H1 (cell line): ENCODE data around the gene SLC25A34. TPM values are rescaled to one million over a fixed set of nuclear protein-coding genes. Genes with fewer than 3 reads are reported as not detected.

Experiments
- CTCF ChIA-PET: fragments of 300-600 bp; sonication (Branson Sonifier 250); formaldehyde crosslinking; loops from one replicate; lab custom pipeline; 2021; ENCODE audit not compliant: partially characterized antibody; lab: Charles Lee
- POLR2A ChIA-PET: fragments of 300-600 bp; sonication (Branson Sonifier 250); formaldehyde crosslinking; loops from one replicate; lab custom pipeline; 2021; ENCODE audit warnings: inconsistent platforms; ENCODE audit not compliant: partially characterized antibody; lab: Charles Lee
- DNase-seq, 2 experiments: peaks; one replicate each; pipeline versions ENCODE4 v3.0.0 to v3.0.0-alpha.2; 2010 to 2022; ENCODE audit warnings: low spot score in 2 of 2, low read depth in 1 of 2, mixed read lengths in 1 of 2
- FAIRE-seq: peaks from 2 replicates; lab custom pipeline; 2011; peaks lifted over from hg19 to GRCh38; lab: Jason Lieb, UNC
- H2AFZ ChIP-seq: 2 replicates; pipeline ENCODE4 v1.8.1; 2012; ENCODE audit warnings: low read length, inconsistent platforms
- H2AK5ac ChIP-seq: 2 replicates; pipeline ENCODE4 v1.6.1; 2013; ENCODE audit warnings: low read depth, low read length
- H2BK120ac ChIP-seq: replicated peaks from 2 replicates; pipeline ENCODE3; 2013; ENCODE audit warnings: low read depth, low read length, inconsistent platforms
- H2BK12ac ChIP-seq: 2 replicates; pipeline ENCODE4 v1.6.1; 2013; ENCODE audit warnings: low read depth, low read length
- H2BK15ac ChIP-seq: 2 replicates; pipeline ENCODE4 v1.6.1; 2013; ENCODE audit warnings: low read length
- H2BK20ac ChIP-seq: 2 replicates; pipeline ENCODE4 v1.6.1; 2013; ENCODE audit warnings: low read length
- H2BK5ac ChIP-seq: 2 replicates; pipeline ENCODE4 v1.6.1; 2013; ENCODE audit warnings: low read depth, low read length
- H3K14ac ChIP-seq: 2 replicates; pipeline ENCODE4 v1.6.1; 2013; ENCODE audit warnings: inconsistent platforms; ENCODE audit not compliant: insufficient read length
- H3K18ac ChIP-seq: 2 replicates; pipeline ENCODE4 v1.6.1; 2013; ENCODE audit warnings: low read length; ENCODE audit errors: extremely low read depth
- H3K23ac ChIP-seq: 2 replicates; pipeline ENCODE4 v1.6.1; 2013; ENCODE audit warnings: inconsistent platforms; ENCODE audit not compliant: insufficient read length
- H3K23me2 ChIP-seq: 2 replicates; pipeline ENCODE4 v1.6.1; 2013; ENCODE audit warnings: low read depth, low read length
- H3K27ac ChIP-seq: 2 replicates; pipeline ENCODE4 v1.6.1; 2011; ENCODE audit warnings: low read depth, low read length, inconsistent platforms
- H3K27me3 ChIP-seq, 4 experiments: replicated peaks in 1 of 4; 1 replicate in 1 of 4; 2 replicates in 3 of 4; pipeline versions ENCODE4 v1.6.1 to v1.8.1; 2011 to 2013; ENCODE audit warnings: low read length in 3 of 4, mild to moderate bottlenecking in 3 of 4, inconsistent platforms in 2 of 4, mixed read lengths in 2 of 4, moderate library complexity in 1 of 4; ENCODE audit not compliant: control insufficient read depth in 3 of 4, insufficient read depth in 3 of 4; ENCODE audit errors: extremely low read depth in 1 of 4
- H3K36me3 ChIP-seq, 4 experiments: 2 replicates each; pipeline versions ENCODE4 v1.6.1 to v1.8.1; 2011 to 2013; ENCODE audit warnings: mild to moderate bottlenecking in 4 of 4, low read length in 3 of 4, moderate library complexity in 2 of 4, control low read depth in 1 of 4, inconsistent platforms in 1 of 4; ENCODE audit not compliant: insufficient read depth in 4 of 4, control insufficient read depth in 2 of 4
- H3K4ac ChIP-seq: replicated peaks from 2 replicates; pipeline ENCODE3; 2013; ENCODE audit warnings: low read length, low read depth, mixed read lengths, inconsistent platforms; ENCODE audit not compliant: insufficient read length
- H3K4me1 ChIP-seq, 4 experiments: replicated peaks in 1 of 4; 1 replicate in 1 of 4; 2 replicates in 3 of 4; pipeline versions ENCODE4 v1.6.1 to v1.8.1; 2011 to 2013; ENCODE audit warnings: low read length in 3 of 4, inconsistent platforms in 2 of 4, mixed read lengths in 1 of 4; ENCODE audit not compliant: insufficient read depth in 4 of 4, control insufficient read depth in 3 of 4
- H3K4me2 ChIP-seq, 2 experiments: 2 replicates each; pipeline versions ENCODE4 v1.6.1 to v1.8.1; 2011 to 2013; ENCODE audit warnings: low read depth in 2 of 2, low read length in 2 of 2, control low read depth in 1 of 2, inconsistent platforms in 1 of 2, mild to moderate bottlenecking in 1 of 2; ENCODE audit not compliant: insufficient read depth in 1 of 2
- H3K4me3 ChIP-seq, 4 experiments: fragments of 200-600, 300-600 bp in 1 of 4; sonication (generic), shearing (Covaris generic), sonication (Bioruptor Twin) in 1 of 4; 2 replicates each; pipeline versions ENCODE4 v1.5.1 to v1.8.1; 2011 to 2016; ENCODE audit warnings: low read length in 4 of 4, low read depth in 3 of 4, control low read depth in 2 of 4, inconsistent platforms in 2 of 4, mild to moderate bottlenecking in 2 of 4, mixed read lengths in 1 of 4, moderate library complexity in 1 of 4; ENCODE audit not compliant: insufficient read depth in 2 of 4; ENCODE audit errors: extremely low read depth in 1 of 4
- H3K56ac ChIP-seq: replicated peaks from 2 replicates; pipeline ENCODE3; 2013; ENCODE audit warnings: low read depth, mild to moderate bottlenecking, mixed read lengths, low read length, inconsistent platforms; ENCODE audit not compliant: insufficient read length
- H3K79me1 ChIP-seq: 2 replicates; pipeline ENCODE4 v1.6.1; 2013; ENCODE audit warnings: low read depth, low read length, control low read depth
- H3K79me2 ChIP-seq, 2 experiments: 2 replicates each; pipeline versions ENCODE4 v1.6.1 to v1.8.1; 2012 to 2013; ENCODE audit warnings: low read length in 2 of 2, mild to moderate bottlenecking in 2 of 2, inconsistent platforms in 1 of 2; ENCODE audit not compliant: insufficient read depth in 2 of 2, control insufficient read depth in 1 of 2
- H3K9ac ChIP-seq, 4 experiments: replicated peaks in 1 of 4; 1 replicate in 1 of 4; 2 replicates in 3 of 4; pipeline versions ENCODE4 v1.6.1 to v1.8.1; 2011 to 2013; ENCODE audit warnings: low read depth in 3 of 4, low read length in 3 of 4, control low read depth in 2 of 4, mild to moderate bottlenecking in 2 of 4, moderate library complexity in 2 of 4, inconsistent platforms in 1 of 4; ENCODE audit errors: extremely low read depth in 1 of 4
- H3K9me3 ChIP-seq, 2 experiments: 2 replicates each; pipeline versions ENCODE4 v1.6.1 to v1.8.1; 2012 to 2013; ENCODE audit warnings: mild to moderate bottlenecking in 2 of 2, moderate library complexity in 2 of 2, control low read depth in 1 of 2, inconsistent platforms in 1 of 2, low read depth in 1 of 2, low read length in 1 of 2, mixed read lengths in 1 of 2; ENCODE audit not compliant: insufficient read depth in 2 of 2
- H4K20me1 ChIP-seq, 2 experiments: replicated peaks in 1 of 2; 2 replicates each; pipeline versions ENCODE3 to v1.8.1; 2011 to 2013; ENCODE audit warnings: inconsistent platforms in 2 of 2, low read length in 2 of 2, mild to moderate bottlenecking in 1 of 2; ENCODE audit not compliant: insufficient read depth in 2 of 2, control insufficient read depth in 1 of 2
- H4K5ac ChIP-seq: 2 replicates; pipeline ENCODE4 v1.6.1; 2013; ENCODE audit warnings: low read length, low read depth, mixed read lengths, inconsistent platforms; ENCODE audit not compliant: insufficient read length
- H4K8ac ChIP-seq: 2 replicates; pipeline ENCODE4 v1.8.0; 2013; ENCODE audit warnings: mild to moderate bottlenecking, moderate library complexity, low read length, inconsistent platforms; ENCODE audit not compliant: insufficient read depth; ENCODE audit errors: extremely low read depth
- H4K91ac ChIP-seq: replicated peaks from 2 replicates; pipeline ENCODE3; 2013; ENCODE audit warnings: low read length, mixed read lengths, inconsistent platforms; ENCODE audit not compliant: insufficient read length
- ASH2L ChIP-seq: fragments of 200-600, 300-600 bp; sonication (generic); IDR thresholded peaks from one replicate; pipeline ENCODE4 v1.7.1; 2017; ENCODE audit warnings: low read length
- ATF3 ChIP-seq: IDR thresholded peaks from 2 replicates; pipeline ENCODE4 v1.6.1; 2011; ENCODE audit warnings: low read depth, mild to moderate bottlenecking, low read length; ENCODE audit not compliant: insufficient read depth
- CBX8 ChIP-seq: fragments of 300-800, 300-1000 bp; sonication (generic); IDR thresholded peaks from 2 replicates; pipeline ENCODE4 v1.7.1; 2016; ENCODE audit warnings: low read depth, low read length, borderline replicate concordance
- FOSL1 ChIP-seq: IDR thresholded peaks from 2 replicates; pipeline ENCODE4 v1.6.1; 2011; ENCODE audit warnings: mild to moderate bottlenecking, low read depth, low read length, moderate library complexity; ENCODE audit not compliant: insufficient read depth
- HDAC2 ChIP-seq, 2 experiments: fragments of 300-600 bp in 1 of 2; sonication (generic) in 1 of 2; IDR thresholded peaks; 2 replicates each; pipeline ENCODE4 v1.6.1; 2011 to 2012; ENCODE audit warnings: low read depth in 2 of 2, low read length in 2 of 2, mild to moderate bottlenecking in 2 of 2, moderate library complexity in 2 of 2, borderline replicate concordance in 1 of 2, inconsistent platforms in 1 of 2
- RXRA ChIP-seq: IDR thresholded peaks from 2 replicates; pipeline ENCODE4 v1.6.1; 2011; ENCODE audit warnings: low read depth, mild to moderate bottlenecking, low read length, moderate library complexity; ENCODE audit not compliant: insufficient read depth
- SAP30 ChIP-seq: fragments of 300-600 bp; sonication (generic); IDR thresholded peaks from 2 replicates; pipeline ENCODE4 v1.7.1; 2012; ENCODE audit warnings: low read length, moderate library complexity, mild to moderate bottlenecking, inconsistent platforms; ENCODE audit not compliant: insufficient read depth, insufficient replicate concordance
- SIX5 ChIP-seq: IDR thresholded peaks from 2 replicates; pipeline ENCODE4 v1.6.1; 2011; ENCODE audit warnings: mild to moderate bottlenecking, low read depth, low read length
- SP2 ChIP-seq: IDR thresholded peaks from 2 replicates; pipeline ENCODE4 v1.6.1; 2012; ENCODE audit warnings: mild to moderate bottlenecking, low read length, inconsistent platforms
- TCF12 ChIP-seq: IDR thresholded peaks from 2 replicates; pipeline ENCODE4 v1.6.1; 2011; ENCODE audit warnings: low read depth, mild to moderate bottlenecking, low read length
- whole genome bisulfite sequencing, 2 experiments: shearing (Covaris generic) in 1 of 2; methylation state at CpG; one replicate each; pipeline versions ENCODE4 v1.1.6 to v1.1.7; 2013 to 2015; ENCODE audit warnings: low lambda C conversion rate in 2 of 2, mixed read lengths in 2 of 2, inconsistent platforms in 1 of 2, low coverage in 1 of 2, missing lambda C conversion rate in 1 of 2; ENCODE audit not compliant: insufficient replicate concordance in 2 of 2, insufficient coverage in 1 of 2, insufficient read length in 1 of 2; ENCODE audit errors: extremely low coverage in 1 of 2, missing lambda C conversion rate in 1 of 2; 5-methylcytosine and 5-hydroxymethylcytosine counted together
- polyA plus RNA-seq, 7 experiments: library from polyadenylated mRNA; depleted of rRNA in 3 of 7; stranded (reverse) in 5 of 7; unstranded in 2 of 7; fragments of >200 nt in 5 of 7; fragments of 200-250 nt in 2 of 7; gene quantifications; 1 replicate in 5 of 7; 2 replicates in 1 of 7; 4 replicates in 1 of 7; pipeline versions ENCODE4 v1.2.1 to v1.2.3, GENCODE V29; 2011 to 2013; ENCODE audit warnings: missing spikeins in 2 of 7, mixed read lengths in 2 of 7
- total RNA-seq: library from RNA; stranded (reverse); fragmentation: NEBNext Ultra II Directional; extraction: Animal tissue kit (Norgen Biotek cat#: 25700); gene quantifications from 2 replicates; pipeline ENCODE4 v1.2.1, GENCODE V29; 2021

Gene SLC25A34
- total and polyA plus RNA-seq, 2 of the 8 experiments (the other 6 are each of a cell fraction or from before 2014, with no cell fraction given), result 0.48 to 0.62 TPM

- Histone ChIP-seq H3K27me3 (no peaks in the 10 kb centered on the region), H3K18ac (peak overlapping the region; percentile 53; the same call in 1 of the 2 replicates), H3K23ac (no peak overlapping the region), H3K4ac (no peak overlapping the region), H4K91ac (peak overlapping the region; percentile 40), H3K9me3 (no peaks in the 10 kb centered on the region), H3K36me3 (no peaks in the 10 kb centered on the region), H3K4me2 (no peak overlapping the region), H3K56ac (no peak overlapping the region), H3K27ac (no peak overlapping the region), H2BK12ac (peak overlapping the region; percentile 22; the same call in 1 of the 2 replicates), H2AFZ (peak overlapping the region; percentile 11; the same call in 1 of the 2 replicates), H4K8ac (peak overlapping the region; percentile 62; the same call in 1 of the 2 replicates), H2BK120ac (no peak overlapping the region), H2BK5ac (peak overlapping the region; percentile 78; the same call in 1 of the 2 replicates), H2AK5ac (no peak overlapping the region), H3K79me2 (no peaks in the 10 kb centered on the region), H2BK20ac (no peak overlapping the region), H3K9ac (no peak overlapping the region), H3K4me3 (no peak overlapping the region), H4K20me1 (no peaks in the 10 kb centered on the region), H2BK15ac (peak overlapping the region; percentile 92; the same call in 1 of the 2 replicates), H4K5ac (no peak overlapping the region), H3K79me1 (no peaks in the 10 kb centered on the region), H3K4me1 (peaks cover 0 to 7% (median 3%) of the 10 kb centered on the region in 4 experiments; a peak in 5 of 7 replicates), H3K23me2 (0 out of 2 replicates have a peak, but pooled peaks cover 1% of the 10 kb centered on the region), H3K14ac (no peak overlapping the region)
- ChIA-PET POLR2A (interaction anchor here (0.9 to 3.3 kb wide), 6 partner anchors 10 to 37 kb away, joined by 3 to 14 read pairs (median 3); partner anchors contain the start of genes FBLIM1 and SLC25A34), CTCF (interaction anchor here (1.1 to 1.4 kb wide), 3 partner anchors 11 to 28 kb away, joined by 3 read pairs; no protein-coding TSS in a partner anchor)
- FAIRE-seq, result no peak
- WGBS, 2 experiments, result 77% methylated on average over 17 of the region's 19 CpGs; no CpG with 5 or more reads in 1 of the 2 experiments
- no peak for DNase-seq
- TF ChIP-seq HDAC2 (IDR thresholded peaks at IDR 0.05; ENCODE audit: borderline replicate concordance in 1 of 2, low read depth in 2 of 2, low read length in 2 of 2), result no peak
- TF ChIP-seq TCF12, result no peak
- TF ChIP-seq FOSL1, result no peak
- no peak for TF ChIP-seq RXRA
- TF ChIP-seq ASH2L, result no peak
- TF ChIP-seq CBX8, result no peak
- TF ChIP-seq ATF3, result no peak
- no peak for TF ChIP-seq SIX5
- no peak for TF ChIP-seq SP2
- TF ChIP-seq SAP30, result no peak
Measured at GRCh38 chr1:15749399-15750291, 13.6 kb downstream of the SLC25A34 start.
